Mucosa of stomach (tissue), 1 donor: Measurements from ENCODE around the gene ABCB9.
"Not testable (repeated sequence)": the region's sequence is repeated elsewhere in the genome, so short reads cannot be mapped to it uniquely, and the experiment has no call there.

Source experiments
- H3K27me3 ChIP-seq: one replicate; pipeline ENCODE4 v1.7.0; 2013; ENCODE audit warnings: mild to moderate bottlenecking, low read length; ENCODE audit not compliant: control insufficient read depth, insufficient read depth
- H3K36me3 ChIP-seq: one replicate; pipeline ENCODE4 v1.7.0; 2013; ENCODE audit warnings: low read length; ENCODE audit not compliant: control insufficient read depth, insufficient read depth
- H3K4me1 ChIP-seq: one replicate; pipeline ENCODE4 v1.7.0; 2013; ENCODE audit warnings: mild to moderate bottlenecking, low read length; ENCODE audit not compliant: control insufficient read depth, insufficient read depth
- H3K4me3 ChIP-seq: one replicate; pipeline ENCODE4 v1.7.0; 2013; ENCODE audit warnings: low read length
- H3K9ac ChIP-seq: one replicate; pipeline ENCODE4 v1.7.0; 2013; ENCODE audit warnings: mild to moderate bottlenecking, low read length, moderate library complexity
- H3K9me3 ChIP-seq: one replicate; pipeline ENCODE4 v1.7.0; 2013; ENCODE audit warnings: mild to moderate bottlenecking, low read length, moderate library complexity; ENCODE audit not compliant: control insufficient read depth
- donor health status: Pancreatic carcinoma.

ABCB9 gene

GRCh38 chr12:122893208-122894153 lies 72.8 kb downstream of the ABCB9 start:
- Histone ChIP-seq H3K9me3 (no peaks in the 10 kb centered on the region), H3K27me3 (no peaks in the 10 kb centered on the region), H3K9ac (peak overlapping the region; percentile 100), H3K4me3 (peak overlapping the region; percentile 96), H3K36me3 (no peaks in the 10 kb centered on the region), H3K4me1 (peaks cover 59% of the 10 kb centered on the region)

DNA sequence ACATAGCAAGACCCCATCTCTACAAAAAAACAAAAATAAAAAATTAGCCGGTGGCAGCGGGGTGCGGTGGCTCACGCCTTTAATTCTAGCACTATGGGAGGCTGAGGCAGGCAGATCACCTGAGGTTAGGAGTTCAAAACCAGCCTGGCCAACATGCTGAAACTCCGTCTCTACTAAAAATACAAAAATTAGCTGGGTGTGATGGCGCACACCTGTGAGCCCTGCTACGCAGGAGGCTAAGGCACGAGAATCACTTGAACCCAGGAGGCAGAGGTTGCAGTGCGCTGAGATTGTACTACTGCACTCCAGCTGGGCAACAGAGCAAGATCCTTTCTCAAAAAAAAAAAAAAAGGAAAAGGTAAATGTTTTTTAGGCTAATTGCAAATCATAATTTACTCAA lies 73.5 kb downstream of the ABCB9 start:
- H3K9me3 ChIP-seq, H3K36me3 ChIP-seq, H3K4me3 ChIP-seq, H3K27me3 ChIP-seq: not testable (repeated sequence)
- peak overlapping the region; percentile 100 for H3K9ac ChIP-seq
- peaks cover 59% of the 10 kb centered on the region for H3K4me1 ChIP-seq

DNA sequence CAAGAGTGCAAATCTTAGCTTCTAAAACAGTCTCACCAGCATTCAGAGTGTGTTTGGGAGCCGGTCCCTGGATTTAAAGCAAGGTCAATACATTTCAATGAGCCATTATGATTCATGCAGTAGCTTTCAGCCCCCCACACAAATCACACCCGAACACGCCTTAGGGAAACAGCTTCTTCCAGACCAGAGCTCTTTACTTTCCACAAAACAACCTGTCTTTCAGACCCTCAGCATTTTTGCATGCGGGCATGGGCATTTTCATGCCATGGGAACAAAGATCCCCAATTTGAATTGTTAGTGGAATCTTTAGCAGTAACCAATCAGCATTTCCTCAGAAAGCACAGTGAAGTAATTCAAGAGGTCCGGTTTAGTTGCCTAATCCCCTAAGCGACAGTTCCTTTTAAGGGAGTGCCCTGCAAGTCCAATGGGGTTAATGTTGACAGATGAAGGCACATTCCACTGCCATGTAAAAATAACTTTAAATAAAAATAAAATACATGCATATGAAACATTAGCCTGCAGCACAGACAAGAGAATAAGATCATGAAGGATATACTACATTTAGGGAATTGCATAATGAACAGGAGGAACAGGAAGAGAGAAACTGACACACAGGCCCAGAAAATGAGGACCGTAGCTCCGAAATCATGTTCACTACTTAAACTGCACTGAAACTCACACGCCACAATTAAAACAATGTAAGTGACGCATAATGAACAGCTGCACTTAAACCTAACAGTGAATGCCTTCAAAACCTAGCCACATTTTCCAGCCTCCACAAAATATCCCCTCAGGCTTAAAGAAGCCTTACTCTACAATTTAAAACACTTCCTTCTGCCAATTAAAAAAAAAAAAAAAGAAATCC lies 74.4 kb downstream of the ABCB9 start:
- Histone ChIP-seq H3K27me3 (no peaks in the 10 kb centered on the region), H3K36me3 (no peaks in the 10 kb centered on the region), H3K4me1 (peaks cover 67% of the 10 kb centered on the region), H3K9me3 (no peaks in the 10 kb centered on the region), H3K4me3 (no peak overlapping the region), H3K9ac (peak overlapping the region; percentile 64)

DNA sequence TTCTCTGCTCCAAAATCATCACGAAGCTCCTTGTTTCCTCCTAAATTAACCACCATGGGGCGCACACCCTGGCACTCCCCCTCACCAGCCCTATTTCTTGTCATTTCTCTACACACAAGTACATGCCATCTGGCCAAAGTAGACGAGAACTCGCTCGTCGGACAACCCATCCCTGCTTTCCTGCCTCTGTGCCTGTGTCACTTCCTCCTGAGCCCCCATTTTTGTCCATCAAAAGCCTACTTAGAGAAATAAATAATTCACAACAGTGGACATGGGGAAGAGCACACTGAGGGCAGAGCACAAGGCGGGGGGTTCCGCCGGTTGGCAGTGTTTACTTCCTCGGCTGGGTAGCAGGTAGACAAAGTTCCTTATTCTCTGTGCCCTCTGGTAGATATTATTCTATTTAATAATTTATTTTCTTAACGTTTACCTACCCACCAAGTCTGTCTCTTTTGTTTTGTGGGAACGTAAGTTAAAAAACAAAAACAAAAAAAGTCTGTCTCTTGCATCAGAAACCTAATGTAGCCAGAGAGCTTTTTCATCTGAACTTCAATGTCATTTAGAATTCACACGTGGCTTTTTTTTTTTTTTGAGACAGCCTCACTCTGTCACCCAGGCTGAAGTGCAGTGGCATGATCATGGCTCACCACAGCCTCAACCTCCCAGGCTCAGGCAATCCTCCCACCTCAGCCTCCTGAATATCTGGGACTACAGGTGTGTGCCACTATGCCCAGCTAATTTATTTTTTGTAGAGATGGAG lies 76.3 kb downstream of the ABCB9 start:
- Histone ChIP-seq H3K9ac (peak overlapping the region; percentile 64), H3K36me3 (no peaks in the 10 kb centered on the region), H3K4me1 (peaks cover 77% of the 10 kb centered on the region), H3K27me3 (no peaks in the 10 kb centered on the region), H3K9me3 (no peaks in the 10 kb centered on the region), H3K4me3 (no peak overlapping the region)

GRCh38 chr12:122888232-122888752 lies 78.0 kb downstream of the ABCB9 start:
- H3K4me3 ChIP-seq, result no peak overlapping the region
- H3K9ac ChIP-seq, result peak overlapping the region; percentile 64
- H3K4me1 ChIP-seq, result peaks cover 81% of the 10 kb centered on the region

GRCh38 chr12:122887819-122888212 lies 78.4 kb downstream of the ABCB9 start:
- no peaks in the 10 kb centered on the region for H3K36me3 ChIP-seq
- H3K4me1 ChIP-seq, result peaks cover 76% of the 10 kb centered on the region
- H3K9ac ChIP-seq, result peak overlapping the region; percentile 64
- H3K4me3 ChIP-seq, result no peak overlapping the region
- H3K27me3 ChIP-seq, result no peaks in the 10 kb centered on the region
- no peaks in the 10 kb centered on the region for H3K9me3 ChIP-seq

More at GRCh38 chr12:122888232-122888752, 78.0 kb downstream of the ABCB9 start:
- Histone ChIP-seq H3K9me3 (no peaks in the 10 kb centered on the region), H3K27me3 (no peaks in the 10 kb centered on the region), H3K36me3 (no peaks in the 10 kb centered on the region)

GRCh38 chr12:122886851-122887818 lies 79.1 kb downstream of the ABCB9 start:
- Histone ChIP-seq H3K4me1 (peaks cover 69% of the 10 kb centered on the region), H3K36me3 (no peaks in the 10 kb centered on the region), H3K9me3 (no peaks in the 10 kb centered on the region), H3K27me3 (no peaks in the 10 kb centered on the region), H3K4me3 (no peak overlapping the region), H3K9ac (peak overlapping the region; percentile 64)

- H3K4me1 ChIP-seq, result peaks cover 66% of the 10 kb centered on the region
Measured at GRCh38 chr12:122886161-122886560, 80.1 kb downstream of the ABCB9 start.

GRCh38 chr12:122884860-122885259 lies 81.4 kb downstream of the ABCB9 start:
- Histone ChIP-seq H3K4me1 (peaks cover 66% of the 10 kb centered on the region), H3K36me3 (no peaks in the 10 kb centered on the region), H3K9ac (no peak overlapping the region), H3K9me3 (no peaks in the 10 kb centered on the region), H3K4me3 (no peak overlapping the region), H3K27me3 (no peaks in the 10 kb centered on the region)

More at GRCh38 chr12:122886161-122886560, 80.1 kb downstream of the ABCB9 start:
- no peaks in the 10 kb centered on the region for H3K27me3 ChIP-seq
- H3K4me3 ChIP-seq, result no peak overlapping the region
- H3K36me3 ChIP-seq, result no peaks in the 10 kb centered on the region
- H3K9me3 ChIP-seq, result no peaks in the 10 kb centered on the region
- no peak overlapping the region for H3K9ac ChIP-seq

DNA sequence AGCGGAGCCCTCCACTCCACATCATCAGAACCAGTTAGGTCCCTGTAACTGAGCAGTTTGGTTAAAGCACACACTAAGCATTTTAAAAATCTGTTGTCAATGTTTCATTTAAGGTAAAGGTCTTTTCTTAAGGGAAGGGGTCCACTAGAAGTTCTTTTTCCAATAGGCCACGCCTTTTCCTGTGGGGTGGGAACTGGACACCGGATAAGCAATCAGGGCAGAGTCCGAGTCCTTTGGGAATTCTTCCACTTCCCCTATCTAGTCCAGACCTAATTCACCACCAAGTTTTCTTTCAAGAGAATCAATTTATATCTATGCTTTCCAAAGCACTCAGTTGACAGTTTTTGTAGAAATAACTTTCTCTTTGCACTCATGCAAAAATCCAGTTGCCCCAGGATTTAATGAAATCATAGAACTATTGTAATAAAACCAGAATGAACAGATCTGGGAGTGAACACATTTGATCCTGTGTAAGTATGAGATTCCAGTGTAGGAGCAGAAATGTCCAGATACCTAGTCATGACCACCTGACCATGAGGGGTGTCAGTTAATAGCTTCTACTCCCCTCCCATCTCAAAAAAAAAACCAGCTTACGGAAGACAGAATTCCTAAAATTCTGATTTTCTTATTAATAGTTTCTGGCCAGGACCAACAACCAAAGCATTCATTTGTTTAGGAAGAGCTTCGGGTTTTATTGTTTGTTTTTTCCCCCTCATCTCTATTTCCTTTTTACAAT lies 82.0 kb downstream of the ABCB9 start:
- no peaks in the 10 kb centered on the region for H3K27me3 ChIP-seq
- no peaks in the 10 kb centered on the region for H3K9me3 ChIP-seq
- H3K4me1 ChIP-seq, result peaks cover 66% of the 10 kb centered on the region
- no peak overlapping the region for H3K4me3 ChIP-seq
- no peaks in the 10 kb centered on the region for H3K36me3 ChIP-seq
- no peak overlapping the region for H3K9ac ChIP-seq
